ENCODE results near the gene PHC1.
"Not testable (repeated sequence)": the region's sequence is repeated elsewhere in the genome, so short reads cannot be mapped to it uniquely, and the experiment has no call there.

The PHC1 gene

GRCh38 chr12:8914033-8914715, at the start of gene PHC1:
Gene PHC1, plus strand, starts transcription at chr12:8914509. Its CDS starts 3,169 bp downstream, at chr12:8917678.
- peak; percentile 77 for DNase-seq

- no peak for DNase-seq
Observed at GRCh38 chr12:8866429-8866828, 47.9 kb upstream of the PHC1 start.

- DNase-seq, result no peak
Observed at GRCh38 chr12:8867009-8867408, 47.3 kb upstream of the PHC1 start.

GRCh38 chr12:8867786-8868185, 46.5 kb upstream of the PHC1 start:
- no peak for DNase-seq

- DNase-seq, result no peak
Observed at GRCh38 chr12:8870586-8870985, 43.7 kb upstream of the PHC1 start.

GRCh38 chr12:8871068-8871467, 43.2 kb upstream of the PHC1 start:
- no peak for DNase-seq

GRCh38 chr12:8876887-8877286, 37.4 kb upstream of the PHC1 start:
- no peak for DNase-seq

- no peak for DNase-seq
Observed at GRCh38 chr12:8886502-8887284, 27.6 kb upstream of the PHC1 start.

- no peak for DNase-seq
Observed at GRCh38 chr12:8887285-8887715, 27.0 kb upstream of the PHC1 start.

- peak; percentile 66 for DNase-seq
Observed at GRCh38 chr12:8890313-8891085, 23.8 kb upstream of the PHC1 start.

- no peak for DNase-seq
Observed at GRCh38 chr12:8891976-8892375, 22.3 kb upstream of the PHC1 start.

- no peak for DNase-seq
Observed at GRCh38 chr12:8894378-8894777, 19.9 kb upstream of the PHC1 start.

- DNase-seq, result no peak
Observed at GRCh38 chr12:8894986-8895385, 19.3 kb upstream of the PHC1 start.

GRCh38 chr12:8897081-8897480, 17.2 kb upstream of the PHC1 start:
- no peak for DNase-seq

- DNase-seq, result no peak
Observed at GRCh38 chr12:8899830-8900229, 14.5 kb upstream of the PHC1 start.

GRCh38 chr12:8902703-8903102, 11.6 kb upstream of the PHC1 start:
- DNase-seq, result not testable (repeated sequence)

GRCh38 chr12:8903646-8904045, 10.7 kb upstream of the PHC1 start:
- DNase-seq, result no peak

GRCh38 chr12:8904665-8905064, 9.6 kb upstream of the PHC1 start:
- DNase-seq, result no peak

- DNase-seq, result no peak
Observed at GRCh38 chr12:8905546-8905945, 8.8 kb upstream of the PHC1 start.

- no peak for DNase-seq
Observed at GRCh38 chr12:8906266-8907180, 7.8 kb upstream of the PHC1 start.

GRCh38 chr12:8907513-8907912, 6.8 kb upstream of the PHC1 start:
- DNase-seq, result no peak

- DNase-seq, result no peak
Observed at GRCh38 chr12:8909752-8910151, 4.6 kb upstream of the PHC1 start.
